ENCODE results near the gene STX3.

DNA sequence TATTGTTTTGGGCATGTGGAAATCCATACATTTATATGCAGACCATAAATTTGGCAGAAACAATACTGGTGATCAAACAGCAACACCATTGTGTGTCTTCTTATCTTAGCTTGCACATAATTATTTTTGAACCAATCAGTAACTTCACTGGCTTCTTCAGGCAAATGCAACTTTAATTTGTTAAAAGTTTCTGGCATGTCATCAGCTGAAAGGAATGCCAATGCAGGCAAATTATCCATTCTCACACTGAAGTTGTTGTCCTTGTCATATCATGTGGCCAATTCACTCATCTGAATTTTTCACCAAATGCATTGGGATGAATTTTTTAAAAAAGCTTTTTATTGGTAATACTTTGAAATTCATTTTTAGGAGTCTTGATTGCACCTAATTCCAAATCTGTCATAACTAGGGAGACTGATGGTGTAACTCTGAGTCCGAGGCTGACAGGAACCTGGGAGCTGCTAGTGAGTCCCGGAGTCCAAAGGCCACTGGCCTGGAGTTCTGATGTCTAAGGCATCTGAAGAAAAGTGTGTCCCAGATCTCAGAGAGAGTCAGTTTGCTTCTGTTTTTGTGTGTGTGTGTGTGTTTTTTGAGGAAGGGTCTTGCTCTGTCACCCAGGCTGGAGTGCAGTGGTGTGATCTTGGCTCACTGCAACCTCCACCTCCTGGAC is 24.1 kb upstream of the STX3 start:
- TF ChIP-seq ZNF274 (IDR thresholded peaks at IDR 0.05; ENCODE audit: low read depth, low read length) (no peak), YY1 (IDR thresholded peaks at IDR 0.05; ENCODE audit: insufficient read depth, insufficient read length) (no peak), SUZ12 (IDR thresholded peaks at IDR 0.05; ENCODE audit: extremely low read depth, insufficient read depth, insufficient read length) (no peak)
